Progenitor cell of endocrine pancreas (in vitro differentiated cells): ENCODE measurements around the gene GPR152. TPM values are rescaled to one million over a fixed set of nuclear protein-coding genes. Genes with fewer than 3 reads are reported as not detected.

Source experiments
- DNase-seq: peaks from one replicate; pipeline ENCODE4 v3.0.0; 2021; ENCODE audit warnings: low spot score; ENCODE audit not compliant: unreplicated experiment
- H3K27ac Mint-ChIP-seq: 2 replicates; pipeline ENCODE4 v1.8.0; 2021; ENCODE audit warnings: mild to moderate bottlenecking, moderate library complexity, mixed read lengths
- H3K27me3 Mint-ChIP-seq: 2 replicates; pipeline ENCODE4 v1.8.0; 2021; ENCODE audit warnings: mixed read lengths
- H3K36me3 Mint-ChIP-seq: 2 replicates; pipeline ENCODE4 v1.8.0; 2022; ENCODE audit warnings: mixed read lengths; ENCODE audit not compliant: insufficient read depth
- H3K4me1 Mint-ChIP-seq: 2 replicates; pipeline ENCODE4 v1.8.0; 2021; ENCODE audit warnings: low read depth, mixed read lengths
- H3K4me3 Mint-ChIP-seq: 2 replicates; pipeline ENCODE4 v1.8.0; 2021; ENCODE audit warnings: low read depth, mild to moderate bottlenecking, moderate library complexity, mixed read lengths
- H3K9me3 Mint-ChIP-seq: 2 replicates; pipeline ENCODE4 v1.8.0; 2021; ENCODE audit warnings: low read depth, mixed read lengths
- total RNA-seq: library from RNA; stranded (reverse); gene quantifications from 2 replicates; pipeline ENCODE4 v1.2.1, GENCODE V29; 2021
- TF ChIP-seq, protein P1 (sequence below): fragments of 200-600 bp; sonication (generic); IDR thresholded peaks from one replicate; pipeline ENCODE4 v1.5.0; 2021; ENCODE audit warnings: antibody characterized with exemption, mild to moderate bottlenecking; ENCODE audit not compliant: unreplicated experiment

GPR152 gene
- total RNA-seq, 1 donor from 2014 or later: not detected

DNA sequence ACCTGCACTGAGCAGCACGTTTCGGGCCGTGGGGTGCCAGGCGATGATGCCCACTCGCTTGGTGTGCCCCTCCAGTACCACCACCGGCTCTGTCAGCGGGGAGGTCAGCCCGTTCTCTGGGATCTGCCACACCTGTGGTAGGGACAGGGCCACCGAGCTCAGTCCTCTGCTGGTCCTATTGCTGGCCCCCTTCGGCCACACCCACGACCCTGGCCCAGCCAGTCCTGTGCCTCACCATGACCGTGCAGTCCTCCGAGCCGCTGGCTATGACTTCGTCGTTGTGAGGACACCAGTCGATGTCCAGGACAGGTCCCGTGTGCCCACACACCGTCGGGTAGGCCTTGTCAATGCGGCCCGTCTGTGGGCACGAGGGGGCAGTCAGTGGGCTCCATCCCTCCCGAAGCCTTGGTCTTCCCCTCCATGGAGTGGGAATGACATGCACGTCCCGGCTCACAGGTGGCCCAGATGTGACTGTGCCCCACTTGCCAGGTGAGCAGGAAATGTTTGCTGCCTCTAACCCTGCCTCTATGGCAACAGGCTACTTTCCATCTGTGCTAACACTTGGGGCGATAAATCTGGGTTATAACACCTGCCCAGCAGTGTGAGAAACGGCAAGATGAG is 10.7 kb downstream of the GPR152 start:
- TF ChIP-seq, protein P1, sequence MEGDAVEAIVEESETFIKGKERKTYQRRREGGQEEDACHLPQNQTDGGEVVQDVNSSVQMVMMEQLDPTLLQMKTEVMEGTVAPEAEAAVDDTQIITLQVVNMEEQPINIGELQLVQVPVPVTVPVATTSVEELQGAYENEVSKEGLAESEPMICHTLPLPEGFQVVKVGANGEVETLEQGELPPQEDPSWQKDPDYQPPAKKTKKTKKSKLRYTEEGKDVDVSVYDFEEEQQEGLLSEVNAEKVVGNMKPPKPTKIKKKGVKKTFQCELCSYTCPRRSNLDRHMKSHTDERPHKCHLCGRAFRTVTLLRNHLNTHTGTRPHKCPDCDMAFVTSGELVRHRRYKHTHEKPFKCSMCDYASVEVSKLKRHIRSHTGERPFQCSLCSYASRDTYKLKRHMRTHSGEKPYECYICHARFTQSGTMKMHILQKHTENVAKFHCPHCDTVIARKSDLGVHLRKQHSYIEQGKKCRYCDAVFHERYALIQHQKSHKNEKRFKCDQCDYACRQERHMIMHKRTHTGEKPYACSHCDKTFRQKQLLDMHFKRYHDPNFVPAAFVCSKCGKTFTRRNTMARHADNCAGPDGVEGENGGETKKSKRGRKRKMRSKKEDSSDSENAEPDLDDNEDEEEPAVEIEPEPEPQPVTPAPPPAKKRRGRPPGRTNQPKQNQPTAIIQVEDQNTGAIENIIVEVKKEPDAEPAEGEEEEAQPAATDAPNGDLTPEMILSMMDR: no peak
- Mint-ChIP-seq H3K4me3 (peak overlapping the region; percentile 85), H3K36me3 (no peaks in the 10 kb centered on the region), H3K4me1 (peaks cover 5% of the 10 kb centered on the region), H3K9me3 (no peaks in the 10 kb centered on the region), H3K27ac (no peak overlapping the region), H3K27me3 (no peaks in the 10 kb centered on the region)
- no peak for DNase-seq

GRCh38 chr11:67441098-67441563 is 11.4 kb downstream of the GPR152 start:
- Mint-ChIP-seq H3K27me3 (no peaks in the 10 kb centered on the region), H3K27ac (no peak overlapping the region), H3K4me3 (no peak overlapping the region), H3K9me3 (no peaks in the 10 kb centered on the region), H3K4me1 (peaks cover 5% of the 10 kb centered on the region), H3K36me3 (no peaks in the 10 kb centered on the region)
- TF ChIP-seq, protein P1: no peak
- DNase-seq: no peak

DNA sequence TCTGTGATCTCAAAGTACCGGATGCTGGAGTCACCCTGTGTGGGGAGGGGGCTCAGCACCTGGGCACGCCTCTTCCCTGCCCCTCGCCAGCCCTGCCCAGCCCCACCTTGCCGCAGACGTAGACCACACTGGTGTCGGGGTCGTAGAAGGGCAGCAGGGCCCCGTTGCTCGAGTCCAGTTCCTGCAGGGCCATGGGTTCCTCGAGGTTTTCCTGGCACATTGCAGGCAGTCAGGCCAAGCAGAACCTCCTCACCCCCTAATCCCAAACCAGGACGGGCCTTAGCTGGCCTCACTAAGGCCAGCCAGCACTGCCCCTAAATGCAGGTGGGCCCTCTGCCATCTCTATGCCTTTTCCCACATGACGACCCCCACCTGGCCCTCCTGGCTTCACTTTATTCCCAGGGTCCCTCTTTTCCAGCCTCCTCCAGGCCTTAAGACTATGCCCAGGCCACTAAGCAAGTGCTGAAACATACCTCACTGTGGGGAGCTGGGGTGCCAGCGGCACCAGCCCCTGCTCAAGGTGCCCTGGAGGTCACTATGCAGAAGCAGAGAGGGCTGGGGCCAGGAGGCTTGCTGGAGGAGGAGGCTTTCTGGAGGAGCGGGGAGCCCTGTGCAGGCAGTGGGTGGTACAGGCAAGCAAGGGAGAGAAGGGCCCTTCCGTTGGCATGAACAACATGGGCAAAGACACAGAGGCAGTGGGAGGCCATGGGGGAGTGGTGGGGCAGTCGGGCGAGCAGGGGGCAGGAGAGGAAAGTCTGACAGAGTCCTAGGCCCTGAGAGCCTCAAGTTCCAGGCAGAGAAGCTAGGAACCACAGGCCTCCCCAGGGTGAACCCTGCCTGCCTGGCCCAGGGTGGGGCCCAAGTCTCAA is 12.1 kb downstream of the GPR152 start:
- H3K36me3 Mint-ChIP-seq: no peaks in the 10 kb centered on the region
- no peaks in the 10 kb centered on the region for H3K27me3 Mint-ChIP-seq
- peak overlapping the region; percentile 41 for H3K27ac Mint-ChIP-seq
- DNase-seq: no peak
- H3K4me3 Mint-ChIP-seq: no peak overlapping the region
- H3K4me1 Mint-ChIP-seq: peaks cover 5% of the 10 kb centered on the region
- TF ChIP-seq, protein P1: no peak
- no peaks in the 10 kb centered on the region for H3K9me3 Mint-ChIP-seq

GRCh38 chr11:67439321-67440228 is 13.0 kb downstream of the GPR152 start:
- H3K36me3 Mint-ChIP-seq: no peaks in the 10 kb centered on the region
- H3K4me1 Mint-ChIP-seq: peaks cover 2% of the 10 kb centered on the region
- TF ChIP-seq, protein P1: no peak
- DNase-seq: no peak
- no peaks in the 10 kb centered on the region for H3K9me3 Mint-ChIP-seq
- H3K27ac Mint-ChIP-seq: no peak overlapping the region
- H3K4me3 Mint-ChIP-seq: no peak overlapping the region
- H3K27me3 Mint-ChIP-seq: no peaks in the 10 kb centered on the region
